Fibroblast of lung (primary cell): ENCODE results near the gene GAREM2. TPM values are rescaled to one million over a fixed set of nuclear protein-coding genes. Genes with fewer than 3 reads are reported as not detected.

Experiments used
- DNase-seq, 2 donors: peaks; one replicate each; pipeline versions ENCODE4 v3.0.0 to v3.0.0-alpha.2; 2010; ENCODE audit warnings: low read depth in 2 of 2
- H2AFZ ChIP-seq: 2 replicates; pipeline ENCODE4 v1.5.1; 2012; ENCODE audit warnings: low read length, control low read depth, inconsistent platforms
- H3K27ac ChIP-seq: 2 replicates; pipeline ENCODE4 v1.5.1; 2011; ENCODE audit warnings: low read length, control low read depth; ENCODE audit not compliant: insufficient read depth
- H3K27me3 ChIP-seq: 2 replicates; pipeline ENCODE4 v1.5.1; 2011; ENCODE audit warnings: mild to moderate bottlenecking, low read length; ENCODE audit not compliant: control insufficient read depth, insufficient read depth
- H3K36me3 ChIP-seq: 2 replicates; pipeline ENCODE4 v1.5.1; 2011; ENCODE audit warnings: low read length; ENCODE audit not compliant: control insufficient read depth, insufficient read depth
- H3K4me1 ChIP-seq: 2 replicates; pipeline ENCODE4 v1.5.1; 2011; ENCODE audit warnings: low read length; ENCODE audit not compliant: control insufficient read depth, insufficient read depth; ENCODE audit errors: extremely low read depth
- H3K4me2 ChIP-seq: 2 replicates; pipeline ENCODE4 v1.5.1; 2011; ENCODE audit warnings: low read length, control low read depth; ENCODE audit not compliant: insufficient read depth; ENCODE audit errors: extremely low read depth
- H3K4me3 ChIP-seq, 4 experiments: fragments of 200-600 bp in 1 of 4; sonication (generic) in 1 of 4; replicated peaks in 1 of 4; 2 replicates each; pipeline ENCODE4 v1.5.1; 2011 to 2016; ENCODE audit warnings: low read length in 4 of 4, low read depth in 3 of 4, mild to moderate bottlenecking in 3 of 4, control low read depth in 2 of 4, inconsistent platforms in 1 of 4, mixed read lengths in 1 of 4; ENCODE audit not compliant: insufficient read depth in 1 of 4; ENCODE audit errors: control extremely low read depth in 1 of 4
- H3K79me2 ChIP-seq: 2 replicates; pipeline ENCODE4 v1.5.1; 2012; ENCODE audit warnings: mild to moderate bottlenecking, low read length, inconsistent platforms; ENCODE audit not compliant: control insufficient read depth, insufficient read depth
- H3K9ac ChIP-seq: 2 replicates; pipeline ENCODE4 v1.5.1; 2011; ENCODE audit warnings: mild to moderate bottlenecking, low read length, control low read depth; ENCODE audit not compliant: insufficient read depth
- H3K9me3 ChIP-seq: 2 replicates; pipeline ENCODE4 v1.5.1; 2012; ENCODE audit warnings: low read depth, low read length; ENCODE audit not compliant: control insufficient read depth, insufficient read depth
- H4K20me1 ChIP-seq: 2 replicates; pipeline ENCODE4 v1.5.1; 2011; ENCODE audit warnings: low read length; ENCODE audit not compliant: control insufficient read depth, insufficient read depth; ENCODE audit errors: extremely low read depth
- CTCF ChIP-seq, 2 donors: IDR thresholded peaks in 1 of 2; conservative IDR thresholded peaks in 1 of 2; 1 replicate in 1 of 2; 2 replicates in 1 of 2; pipeline ENCODE4 v1.5.1; 2011 to 2012; ENCODE audit warnings: low read length in 2 of 2, control low read depth in 1 of 2, inconsistent platforms in 1 of 2, low read depth in 1 of 2, mild to moderate bottlenecking in 1 of 2
- EZH2 ChIP-seq: IDR thresholded peaks from 2 replicates; pipeline ENCODE4 v1.5.1; 2012; ENCODE audit warnings: low read length, control low read depth, mild to moderate bottlenecking; ENCODE audit errors: missing control alignments
- polyA plus RNA-seq, 2 donors: library from polyadenylated mRNA; depleted of rRNA in 1 of 2; stranded (reverse) in 1 of 2; unstranded in 1 of 2; fragments of >200 nt; gene quantifications; 2 replicates each; pipeline ENCODE4 v1.2.1, GENCODE V29; 2011 to 2012; ENCODE audit warnings: missing spikeins in 1 of 2
- total RNA-seq: library from RNA; depleted of rRNA; stranded (reverse); fragments of >200 nt; gene quantifications from 2 replicates; pipeline ENCODE4 v1.2.1, GENCODE V29; 2014

The GAREM2 gene
- total and polyA plus RNA-seq, 2 donors (not counting 1 experiment from before 2014, with no cell fraction given), result 0.66 to 1.6 TPM

DNA sequence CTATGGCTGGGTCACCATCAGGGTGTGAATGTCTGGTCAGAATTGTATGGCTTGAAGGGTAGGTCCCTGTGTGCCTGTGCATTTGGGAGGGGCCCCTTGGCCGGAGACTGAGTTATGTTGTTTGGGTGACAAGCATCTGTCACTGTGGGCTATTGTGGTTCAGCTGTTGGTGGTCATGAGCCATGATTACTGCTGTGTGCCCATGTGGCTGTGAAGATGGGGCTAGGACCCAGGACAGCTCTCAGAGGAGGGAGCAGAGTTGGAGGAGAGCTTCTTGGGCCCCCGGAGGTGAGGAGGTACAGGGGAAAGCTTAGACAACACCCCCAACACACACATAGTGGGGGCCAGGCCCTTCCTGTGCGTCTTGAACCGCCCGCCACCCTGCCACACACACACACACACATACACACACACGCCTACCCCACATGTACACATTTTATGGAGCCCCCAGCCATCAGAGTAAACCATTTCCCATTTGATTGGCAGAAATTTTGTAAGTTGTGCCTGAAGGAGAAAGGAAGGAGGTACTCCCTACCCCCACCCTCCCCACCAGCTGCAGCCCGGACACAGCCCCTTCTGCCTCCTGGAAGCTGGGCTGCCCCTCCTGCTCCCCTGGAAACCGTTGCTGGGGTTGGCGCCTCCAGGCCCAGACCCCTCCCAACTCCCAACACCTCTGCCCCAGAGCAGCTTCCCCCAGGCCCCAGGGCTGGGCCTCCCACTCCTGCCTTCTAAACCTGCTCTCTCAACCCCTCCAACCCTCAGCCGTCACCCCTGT is 2.0 kb downstream of the GAREM2 start:
- no peak overlapping the region for H3K4me3 ChIP-seq
- H3K27ac ChIP-seq, result no peak overlapping the region
- no peak for DNase-seq
- H3K9me3 ChIP-seq, result no peaks in the 10 kb centered on the region
- TF ChIP-seq CTCF (conservative IDR thresholded peaks at IDR 0.05 in 1 of 2, IDR thresholded peaks at IDR 0.05 in 1 of 2; ENCODE audit: low read depth in 1 of 2, low read length in 2 of 2) (no peak), EZH2 (no peak)
- peaks cover 22% of the 10 kb centered on the region for H3K27me3 ChIP-seq
- H3K9ac ChIP-seq, result no peak overlapping the region
- no peak overlapping the region for H2AFZ ChIP-seq
- peaks cover 4% of the 10 kb centered on the region for H3K4me1 ChIP-seq
- H3K36me3 ChIP-seq, result no peaks in the 10 kb centered on the region
- no peaks in the 10 kb centered on the region for H3K79me2 ChIP-seq
- H3K4me2 ChIP-seq, result no peak overlapping the region
- no peaks in the 10 kb centered on the region for H4K20me1 ChIP-seq

DNA sequence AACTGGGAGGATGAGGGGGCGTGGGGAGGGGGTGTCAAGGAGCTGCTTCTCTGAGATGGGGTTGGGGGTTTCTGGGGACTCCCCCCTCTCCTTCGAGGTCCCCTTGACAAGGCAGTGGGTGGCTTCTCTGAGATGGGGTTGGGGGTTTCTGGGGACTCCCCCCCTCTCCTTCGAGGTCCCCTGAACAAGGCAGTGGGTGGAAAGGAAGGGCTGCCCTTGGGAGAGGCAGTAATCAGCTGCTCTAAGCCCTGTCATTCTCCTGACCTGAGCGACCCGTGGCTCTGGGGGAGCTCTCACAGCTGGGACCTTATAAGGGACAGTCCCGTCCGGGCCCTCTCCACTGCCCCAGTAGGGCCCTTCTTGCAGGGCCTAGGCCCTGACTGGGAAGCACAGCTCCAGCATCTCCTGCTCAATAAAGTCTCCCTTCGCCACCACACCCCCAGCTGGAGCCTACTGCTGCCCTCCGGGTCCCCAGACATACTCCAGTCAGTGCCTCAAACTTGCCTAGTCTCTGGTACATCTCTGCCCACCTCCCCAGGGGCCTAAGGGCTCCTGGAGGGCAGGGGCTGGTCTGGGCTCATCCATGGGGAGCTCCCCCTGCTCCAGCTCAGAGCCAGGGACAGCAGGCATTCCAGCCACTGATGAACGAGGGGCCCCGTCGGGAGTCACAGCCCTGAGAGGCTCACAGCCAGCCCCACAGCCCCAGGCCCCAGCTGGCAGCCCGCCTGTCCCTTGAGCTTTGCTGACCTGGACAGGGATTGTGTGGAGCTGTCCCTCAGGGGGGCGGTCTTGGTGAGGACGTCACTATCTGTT is 2.8 kb downstream of the GAREM2 start:
- H3K9me3 ChIP-seq, result no peaks in the 10 kb centered on the region
- no peak overlapping the region for H3K4me2 ChIP-seq
- peaks cover 4% of the 10 kb centered on the region for H3K4me1 ChIP-seq
- H3K9ac ChIP-seq, result no peak overlapping the region
- H3K27me3 ChIP-seq, result peaks cover 22% of the 10 kb centered on the region
- no peak for TF ChIP-seq CTCF (conservative IDR thresholded peaks at IDR 0.05 in 1 of 2, IDR thresholded peaks at IDR 0.05 in 1 of 2; ENCODE audit: low read depth in 1 of 2, low read length in 2 of 2)
- no peak for TF ChIP-seq EZH2
- no peaks in the 10 kb centered on the region for H4K20me1 ChIP-seq
- no peak for DNase-seq
- no peak overlapping the region for H3K4me3 ChIP-seq
- H3K79me2 ChIP-seq, result no peaks in the 10 kb centered on the region
- no peak overlapping the region for H2AFZ ChIP-seq
- H3K27ac ChIP-seq, result no peak overlapping the region
- no peaks in the 10 kb centered on the region for H3K36me3 ChIP-seq

- H3K4me2 ChIP-seq, result no peak overlapping the region
- no peaks in the 10 kb centered on the region for H3K9me3 ChIP-seq
- H2AFZ ChIP-seq, result no peak overlapping the region
- TF ChIP-seq EZH2, result no peak
- TF ChIP-seq CTCF (conservative IDR thresholded peaks at IDR 0.05 in 1 of 2, IDR thresholded peaks at IDR 0.05 in 1 of 2; ENCODE audit: low read depth in 1 of 2, low read length in 2 of 2), result no peak
- peaks cover 4% of the 10 kb centered on the region for H3K4me1 ChIP-seq
- H4K20me1 ChIP-seq, result no peaks in the 10 kb centered on the region
- no peak overlapping the region for H3K9ac ChIP-seq
- no peaks in the 10 kb centered on the region for H3K79me2 ChIP-seq
- H3K27me3 ChIP-seq, result peaks cover 20% of the 10 kb centered on the region
- no peak overlapping the region for H3K27ac ChIP-seq
- no peak overlapping the region for H3K4me3 ChIP-seq
- no peak for DNase-seq
- no peaks in the 10 kb centered on the region for H3K36me3 ChIP-seq
These were observed 3.4 kb downstream of the GAREM2 start for GRCh38 chr2:26176279-26176615.
